ENCODE data around the gene EVL.

DNA sequence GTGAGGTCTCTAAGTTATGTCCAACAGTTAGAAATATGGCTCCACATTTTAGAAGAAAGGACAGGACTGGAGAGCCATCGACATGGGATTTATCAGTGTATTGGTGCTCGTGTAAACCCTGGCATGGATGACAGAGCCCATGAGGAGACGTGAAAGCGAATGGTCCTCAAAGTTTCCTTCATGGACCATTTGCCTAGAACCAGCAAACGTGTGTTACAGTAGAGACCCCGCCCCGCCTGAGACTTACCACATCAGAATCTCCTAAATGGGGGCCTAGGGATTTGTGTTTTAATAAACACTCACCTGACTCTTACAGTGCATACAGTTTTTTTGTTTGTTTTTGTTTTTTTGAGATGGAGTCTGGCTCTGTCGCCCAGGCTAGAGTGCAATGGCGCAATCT is 12.2 kb downstream of the EVL start:
- TF ChIP-seq, protein P1, sequence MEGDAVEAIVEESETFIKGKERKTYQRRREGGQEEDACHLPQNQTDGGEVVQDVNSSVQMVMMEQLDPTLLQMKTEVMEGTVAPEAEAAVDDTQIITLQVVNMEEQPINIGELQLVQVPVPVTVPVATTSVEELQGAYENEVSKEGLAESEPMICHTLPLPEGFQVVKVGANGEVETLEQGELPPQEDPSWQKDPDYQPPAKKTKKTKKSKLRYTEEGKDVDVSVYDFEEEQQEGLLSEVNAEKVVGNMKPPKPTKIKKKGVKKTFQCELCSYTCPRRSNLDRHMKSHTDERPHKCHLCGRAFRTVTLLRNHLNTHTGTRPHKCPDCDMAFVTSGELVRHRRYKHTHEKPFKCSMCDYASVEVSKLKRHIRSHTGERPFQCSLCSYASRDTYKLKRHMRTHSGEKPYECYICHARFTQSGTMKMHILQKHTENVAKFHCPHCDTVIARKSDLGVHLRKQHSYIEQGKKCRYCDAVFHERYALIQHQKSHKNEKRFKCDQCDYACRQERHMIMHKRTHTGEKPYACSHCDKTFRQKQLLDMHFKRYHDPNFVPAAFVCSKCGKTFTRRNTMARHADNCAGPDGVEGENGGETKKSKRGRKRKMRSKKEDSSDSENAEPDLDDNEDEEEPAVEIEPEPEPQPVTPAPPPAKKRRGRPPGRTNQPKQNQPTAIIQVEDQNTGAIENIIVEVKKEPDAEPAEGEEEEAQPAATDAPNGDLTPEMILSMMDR (IDR thresholded peaks at IDR 0.05; ENCODE audit: low read depth, low read length), result no peak
- TF ChIP-seq EZH2phosphoT487 (IDR thresholded peaks at IDR 0.05; ENCODE audit: low read depth), result no peak
